ENCODE data around the gene GSX2. TPM values are rescaled to one million over a fixed set of nuclear protein-coding genes. Genes with fewer than 3 reads are reported as not detected.

GSX2 gene
- total RNA-seq, 1 experiment from 2014 or later: not detected

GRCh38 chr4:54090804-54091623 lies 8.9 kb upstream of the GSX2 start:
- Mint-ChIP-seq H3K27me3 (ENCODE audit: insufficient read depth, unreplicated experiment) (no peaks in the 10 kb centered on the region), H3K27ac (ENCODE audit: unreplicated experiment) (peak overlapping the region; percentile 75), H3K9me3 (ENCODE audit: unreplicated experiment) (no peaks in the 10 kb centered on the region), H3K36me3 (ENCODE audit: insufficient read depth, unreplicated experiment) (no peaks in the 10 kb centered on the region), H3K4me1 (ENCODE audit: low read depth, unreplicated experiment) (peaks cover 10% of the 10 kb centered on the region), H3K4me3 (ENCODE audit: unreplicated experiment) (peak overlapping the region; percentile 80)
- intact Hi-C loops (cut with micrococcal nuclease; ENCODE audit: unreplicated experiment): loop anchor here (5.0 kb wide), 1 partner anchor 126 kb away; no protein-coding TSS in a partner anchor
- Histone ChIP-seq H3K9me3 (no peaks in the 10 kb centered on the region), H3K36me3 (ENCODE audit: control insufficient read depth, insufficient read depth, low read length) (no peaks in the 10 kb centered on the region), H3K4me3 (ENCODE audit: low read depth, low read length) (peak overlapping the region; percentile 51), H3K27me3 (replicated peaks; ENCODE audit: control insufficient read depth, insufficient read depth, low read length) (no peaks in the 10 kb centered on the region), H3K4me1 (0 out of 2 replicates have a peak, but pooled peaks cover 4% of the 10 kb centered on the region)
- BruUV-seq (replicated peaks): TSS peak; percentile 16
- no peak for TF ChIP-seq CTCF (IDR thresholded peaks at IDR 0.05; ENCODE audit: insufficient read depth in 1 of 2, low read depth in 1 of 2, low read length in 1 of 2, severe bottlenecking in 1 of 2, unreplicated experiment in 1 of 2)
- DNase-seq: peak in 1 of 2 experiments; percentile 32
- CTCF ChIA-PET: no interaction called here
- POLR2A ChIA-PET: no interaction called here

GRCh38 chr4:54091637-54092404 lies 8.1 kb upstream of the GSX2 start:
- Mint-ChIP-seq H3K4me3 (ENCODE audit: unreplicated experiment) (peak overlapping the region; percentile 80), H3K27me3 (ENCODE audit: insufficient read depth, unreplicated experiment) (no peaks in the 10 kb centered on the region), H3K27ac (ENCODE audit: unreplicated experiment) (peak overlapping the region; percentile 75), H3K4me1 (ENCODE audit: low read depth, unreplicated experiment) (peaks cover 10% of the 10 kb centered on the region), H3K9me3 (ENCODE audit: unreplicated experiment) (no peaks in the 10 kb centered on the region), H3K36me3 (ENCODE audit: insufficient read depth, unreplicated experiment) (no peaks in the 10 kb centered on the region)
- no peaks in the 10 kb centered on the region for H3K27me3 ChIP-seq (replicated peaks; ENCODE audit: control insufficient read depth, insufficient read depth, low read length)
- TF ChIP-seq CTCF (IDR thresholded peaks at IDR 0.05; ENCODE audit: insufficient read depth in 1 of 2, low read depth in 1 of 2, low read length in 1 of 2, severe bottlenecking in 1 of 2, unreplicated experiment in 1 of 2): no peak
- BruUV-seq (replicated peaks): no TSS peak
- peak overlapping the region; percentile 51 for H3K4me3 ChIP-seq (ENCODE audit: low read depth, low read length)
- peak; percentile 71 to 79 for DNase-seq
- CTCF ChIA-PET: interaction anchor here (0.5 kb wide), 1 partner anchor 18 kb away, joined by 3 read pairs; no protein-coding TSS in a partner anchor
- H3K36me3 ChIP-seq (ENCODE audit: control insufficient read depth, insufficient read depth, low read length): no peaks in the 10 kb centered on the region
- 0 out of 2 replicates have a peak, but pooled peaks cover 4% of the 10 kb centered on the region for H3K4me1 ChIP-seq
- no peaks in the 10 kb centered on the region for H3K9me3 ChIP-seq
- intact Hi-C loops (cut with micrococcal nuclease; ENCODE audit: unreplicated experiment): loop anchor here (5.0 kb wide), 1 partner anchor 125 kb away; no protein-coding TSS in a partner anchor
- POLR2A ChIA-PET: no interaction called here

Data from Caco-2 (cell line).